ENCODE results near the gene CAMKMT. TPM values are rescaled to one million over a fixed set of nuclear protein-coding genes. Genes with fewer than 3 reads are reported as not detected.

The CAMKMT gene
- total RNA-seq, 2 donors from 2014 or later, result 10.7 to 11.6 TPM

GRCh38 chr2:44616667-44617155, 255.0 kb downstream of the CAMKMT start:
- Histone ChIP-seq H3K9me3 (no peaks in the 10 kb centered on the region), H3K36me3 (no peaks in the 10 kb centered on the region), H3K27me3 (no peaks in the 10 kb centered on the region), H3K9ac (ENCODE audit: low read depth in 2 of 2, low read length in 2 of 2) (no peak overlapping the region), H3K4me3 (no peak overlapping the region), H3K4me1 (no peaks in the 10 kb centered on the region), H3K27ac (no peak overlapping the region)
- intact Hi-C loops (cut with DNase I), result no loop called here
- no peak for TF ChIP-seq CTCF (IDR thresholded peaks at IDR 0.05)
- DNase-seq, result no peak

GRCh38 chr2:44618251-44619023, 256.7 kb downstream of the CAMKMT start:
- intact Hi-C loops (cut with DNase I), result no loop called here
- H3K27ac ChIP-seq, result no peak overlapping the region
- DNase-seq, result no peak
- no peak for TF ChIP-seq CTCF (IDR thresholded peaks at IDR 0.05)
- no peaks in the 10 kb centered on the region for H3K9me3 ChIP-seq
- no peak overlapping the region for H3K9ac ChIP-seq (ENCODE audit: low read depth in 2 of 2, low read length in 2 of 2)
- H3K27me3 ChIP-seq, result no peaks in the 10 kb centered on the region
- no peaks in the 10 kb centered on the region for H3K36me3 ChIP-seq
- no peak overlapping the region for H3K4me3 ChIP-seq
- H3K4me1 ChIP-seq, result no peaks in the 10 kb centered on the region

DNA sequence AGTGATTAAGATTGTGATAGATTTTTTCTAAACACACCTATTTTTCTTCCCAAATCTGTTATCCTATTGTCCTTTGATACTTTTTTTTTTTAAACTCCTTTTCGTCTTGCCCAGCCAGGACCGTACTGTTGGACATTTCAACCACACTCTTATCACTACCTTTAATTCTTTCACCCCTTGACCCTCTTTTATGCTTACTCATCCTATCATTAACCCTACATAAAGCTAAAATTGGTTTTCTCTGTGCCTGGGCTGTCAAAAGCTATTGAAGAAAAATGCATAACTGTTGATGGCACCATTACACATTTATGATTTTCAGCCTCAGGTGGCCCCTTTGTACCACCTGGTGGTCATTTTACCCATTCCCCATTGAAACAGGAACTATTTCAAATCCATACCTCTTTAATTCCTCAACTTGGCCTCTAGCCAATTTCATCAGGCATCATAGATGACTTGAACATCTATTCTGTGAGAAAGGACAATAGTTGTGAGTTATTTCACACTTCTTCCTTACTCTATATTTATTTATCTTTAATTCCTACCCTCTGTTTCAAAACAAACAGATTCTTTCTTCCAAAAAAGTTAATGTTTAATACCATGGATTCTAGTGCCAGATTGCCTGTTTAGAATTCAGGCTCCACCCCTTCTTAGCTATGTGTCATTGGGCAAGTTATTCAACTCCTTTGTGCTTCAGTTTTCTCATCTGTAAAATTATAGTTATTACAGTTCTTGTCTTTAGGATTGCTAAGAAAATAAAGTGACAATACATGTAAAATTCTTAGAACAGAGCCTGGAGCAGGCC, 258.6 kb downstream of the CAMKMT start:
- DNase-seq, result no peak
- Histone ChIP-seq H3K27me3 (no peaks in the 10 kb centered on the region), H3K36me3 (no peaks in the 10 kb centered on the region), H3K27ac (no peak overlapping the region), H3K9me3 (no peaks in the 10 kb centered on the region), H3K4me1 (no peaks in the 10 kb centered on the region), H3K9ac (ENCODE audit: low read depth in 2 of 2, low read length in 2 of 2) (no peak overlapping the region), H3K4me3 (no peak overlapping the region)
- no peak for TF ChIP-seq CTCF (IDR thresholded peaks at IDR 0.05)
- intact Hi-C loops (cut with DNase I), result no loop called here

DNA sequence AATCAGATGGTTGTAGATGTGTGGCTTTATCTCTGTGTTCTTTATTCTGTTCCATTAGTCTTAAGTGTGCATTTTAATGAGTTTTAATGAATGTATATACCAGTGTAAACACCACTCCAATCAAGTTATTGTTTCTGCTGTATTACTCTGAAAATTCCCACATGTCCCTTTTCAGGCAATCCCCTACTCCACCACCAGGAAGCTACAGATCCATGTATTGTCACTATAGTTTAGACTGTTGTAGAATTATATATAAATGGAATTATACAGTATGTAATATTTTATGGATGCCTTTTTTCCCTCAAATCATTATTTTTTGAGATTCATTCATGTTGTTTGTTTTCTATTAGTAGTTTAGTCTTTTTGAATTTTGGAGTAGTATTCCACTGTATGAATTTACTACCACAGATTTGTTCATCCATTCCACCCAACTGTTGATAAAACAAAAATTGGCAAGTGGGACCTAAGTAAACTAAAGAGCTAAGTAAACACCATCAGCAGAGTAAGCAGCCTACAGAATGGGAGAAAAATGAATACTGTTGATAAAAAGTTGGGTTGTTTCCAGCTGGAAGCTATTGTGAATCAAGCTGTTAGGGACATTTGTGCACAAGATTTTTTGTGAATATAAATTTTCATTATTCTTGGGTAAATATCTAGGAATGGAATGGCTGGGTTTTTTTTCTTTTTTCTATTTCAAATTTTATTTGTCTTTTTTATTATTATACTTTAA, 262.0 kb downstream of the CAMKMT start:
- Histone ChIP-seq H3K4me1 (no peaks in the 10 kb centered on the region), H3K9me3 (no peaks in the 10 kb centered on the region), H3K36me3 (no peaks in the 10 kb centered on the region), H3K4me3 (no peak overlapping the region), H3K27me3 (no peaks in the 10 kb centered on the region), H3K9ac (ENCODE audit: low read depth in 2 of 2, low read length in 2 of 2) (no peak overlapping the region), H3K27ac (no peak overlapping the region)
- DNase-seq, result no peak
- no peak for TF ChIP-seq CTCF (IDR thresholded peaks at IDR 0.05)
- intact Hi-C loops (cut with DNase I), result no loop called here

- no peak overlapping the region for H3K4me3 ChIP-seq
- DNase-seq, result no peak
- intact Hi-C loops (cut with DNase I), result no loop called here
- no peak overlapping the region for H3K27ac ChIP-seq
- no peak overlapping the region for H3K9ac ChIP-seq (ENCODE audit: low read depth in 2 of 2, low read length in 2 of 2)
- H3K4me1 ChIP-seq, result no peaks in the 10 kb centered on the region
- no peaks in the 10 kb centered on the region for H3K27me3 ChIP-seq
- no peaks in the 10 kb centered on the region for H3K36me3 ChIP-seq
- no peaks in the 10 kb centered on the region for H3K9me3 ChIP-seq
- TF ChIP-seq CTCF (IDR thresholded peaks at IDR 0.05), result no peak
These were observed 266.6 kb downstream of the CAMKMT start for GRCh38 chr2:44628297-44628696.

Measured in colonic mucosa (tissue), 4 donors.